ENCODE data around the gene RASA1. TPM values are rescaled to one million over a fixed set of nuclear protein-coding genes. Genes with fewer than 3 reads are reported as not detected.

Gene RASA1
- total RNA-seq, 1 donor from 2014 or later = 55.1 TPM

- no peaks in the 10 kb centered on the region for H3K36me3 Mint-ChIP-seq (ENCODE audit: unreplicated experiment)
- H3K9me3 Mint-ChIP-seq (ENCODE audit: unreplicated experiment) = no peaks in the 10 kb centered on the region
- H3K4me1 Mint-ChIP-seq (ENCODE audit: low read depth, unreplicated experiment) = no peaks in the 10 kb centered on the region
- no peak overlapping the region for H3K4me3 Mint-ChIP-seq (ENCODE audit: unreplicated experiment)
- H3K27ac Mint-ChIP-seq (ENCODE audit: unreplicated experiment) = no peak overlapping the region
- no peak for DNase-seq
- no peak for TF ChIP-seq CTCF (IDR thresholded peaks at IDR 0.05; ENCODE audit: partially characterized antibody, unreplicated experiment)
- H3K27me3 Mint-ChIP-seq (ENCODE audit: unreplicated experiment) = no peaks in the 10 kb centered on the region
Observed at GRCh38 chr5:87382224-87382623, 114.5 kb downstream of the RASA1 start.

GRCh38 chr5:87383216-87383615 lies 115.5 kb downstream of the RASA1 start:
- H3K4me3 Mint-ChIP-seq (ENCODE audit: unreplicated experiment) = no peak overlapping the region
- H3K27me3 Mint-ChIP-seq (ENCODE audit: unreplicated experiment) = no peaks in the 10 kb centered on the region
- H3K36me3 Mint-ChIP-seq (ENCODE audit: unreplicated experiment) = no peaks in the 10 kb centered on the region
- H3K4me1 Mint-ChIP-seq (ENCODE audit: low read depth, unreplicated experiment) = no peaks in the 10 kb centered on the region
- peaks cover 1% of the 10 kb centered on the region for H3K9me3 Mint-ChIP-seq (ENCODE audit: unreplicated experiment)
- no peak for TF ChIP-seq CTCF (IDR thresholded peaks at IDR 0.05; ENCODE audit: partially characterized antibody, unreplicated experiment)
- H3K27ac Mint-ChIP-seq (ENCODE audit: unreplicated experiment) = no peak overlapping the region
- DNase-seq = no peak

GRCh38 chr5:87385802-87386201 lies 118.1 kb downstream of the RASA1 start:
- no peaks in the 10 kb centered on the region for H3K4me1 Mint-ChIP-seq (ENCODE audit: low read depth, unreplicated experiment)
- peaks cover 1% of the 10 kb centered on the region for H3K27me3 Mint-ChIP-seq (ENCODE audit: unreplicated experiment)
- no peak overlapping the region for H3K4me3 Mint-ChIP-seq (ENCODE audit: unreplicated experiment)
- TF ChIP-seq CTCF (IDR thresholded peaks at IDR 0.05; ENCODE audit: partially characterized antibody, unreplicated experiment) = no peak
- no peaks in the 10 kb centered on the region for H3K36me3 Mint-ChIP-seq (ENCODE audit: unreplicated experiment)
- no peak overlapping the region for H3K27ac Mint-ChIP-seq (ENCODE audit: unreplicated experiment)
- peaks cover 1% of the 10 kb centered on the region for H3K9me3 Mint-ChIP-seq (ENCODE audit: unreplicated experiment)
- DNase-seq = no peak

GRCh38 chr5:87388129-87388528 lies 120.4 kb downstream of the RASA1 start:
- H3K4me3 Mint-ChIP-seq (ENCODE audit: unreplicated experiment) = no peak overlapping the region
- H3K27ac Mint-ChIP-seq (ENCODE audit: unreplicated experiment) = no peak overlapping the region
- no peak for DNase-seq
- no peaks in the 10 kb centered on the region for H3K4me1 Mint-ChIP-seq (ENCODE audit: low read depth, unreplicated experiment)
- H3K9me3 Mint-ChIP-seq (ENCODE audit: unreplicated experiment) = peaks cover 1% of the 10 kb centered on the region
- no peak for TF ChIP-seq CTCF (IDR thresholded peaks at IDR 0.05; ENCODE audit: partially characterized antibody, unreplicated experiment)
- H3K36me3 Mint-ChIP-seq (ENCODE audit: unreplicated experiment) = no peaks in the 10 kb centered on the region
- H3K27me3 Mint-ChIP-seq (ENCODE audit: unreplicated experiment) = peaks cover 2% of the 10 kb centered on the region

GRCh38 chr5:87389296-87390034 lies 121.8 kb downstream of the RASA1 start:
- H3K4me3 Mint-ChIP-seq (ENCODE audit: unreplicated experiment) = no peak overlapping the region
- peaks cover 2% of the 10 kb centered on the region for H3K27me3 Mint-ChIP-seq (ENCODE audit: unreplicated experiment)
- no peak overlapping the region for H3K27ac Mint-ChIP-seq (ENCODE audit: unreplicated experiment)
- H3K9me3 Mint-ChIP-seq (ENCODE audit: unreplicated experiment) = peaks cover 1% of the 10 kb centered on the region
- no peak for DNase-seq
- TF ChIP-seq CTCF (IDR thresholded peaks at IDR 0.05; ENCODE audit: partially characterized antibody, unreplicated experiment) = no peak
- H3K36me3 Mint-ChIP-seq (ENCODE audit: unreplicated experiment) = no peaks in the 10 kb centered on the region
- no peaks in the 10 kb centered on the region for H3K4me1 Mint-ChIP-seq (ENCODE audit: low read depth, unreplicated experiment)

Measured in glutamatergic neuron (in vitro differentiated cells).